KMS-11 (cell line): ENCODE data around the gene SHROOM4.

Experiments
- H2AFZ ChIP-seq: fragments of 200-600 bp; sonication (generic); 2 replicates; pipeline ENCODE4 v1.6.1; 2016; ENCODE audit warnings: antibody characterized with exemption, mixed run types, low read depth
- H3K27ac ChIP-seq: fragments of 200-600 bp; sonication (generic); 2 replicates; pipeline ENCODE4 v1.6.1; 2016; ENCODE audit warnings: mild to moderate bottlenecking, mixed run types
- H3K27me3 ChIP-seq: fragments of 200-600 bp; sonication (generic); 2 replicates; pipeline ENCODE4 v1.6.1; 2017; ENCODE audit warnings: mild to moderate bottlenecking, low read depth, mixed run types, moderate library complexity; ENCODE audit not compliant: insufficient read depth
- H3K36me3 ChIP-seq: fragments of 200-600 bp; sonication (generic); 2 replicates; pipeline ENCODE4 v1.6.1; 2017; ENCODE audit warnings: mild to moderate bottlenecking, mixed run types; ENCODE audit not compliant: insufficient read depth
- H3K4me1 ChIP-seq: fragments of 200-600 bp; sonication (generic); 2 replicates; pipeline ENCODE4 v1.6.1; 2016; ENCODE audit warnings: mild to moderate bottlenecking, low read depth, mixed run types; ENCODE audit not compliant: poor library complexity, severe bottlenecking
- H3K4me2 ChIP-seq: fragments of 200-600 bp; sonication (generic); 2 replicates; pipeline ENCODE4 v1.7.0; 2016; ENCODE audit warnings: mild to moderate bottlenecking, mixed run types
- H3K4me3 ChIP-seq: fragments of 200-600 bp; sonication (generic); IDR thresholded peaks from 2 replicates; pipeline ENCODE4 v1.6.1; 2017; ENCODE audit warnings: low read depth, low read length, mixed read lengths; ENCODE audit not compliant: insufficient read depth
- H3K79me2 ChIP-seq: fragments of 200-600 bp; sonication (generic); 2 replicates; pipeline ENCODE4 v1.6.1; 2016; ENCODE audit warnings: low read depth, mixed run types; ENCODE audit not compliant: insufficient read depth
- H3K9ac ChIP-seq: fragments of 200-600 bp; sonication (generic); 2 replicates; pipeline ENCODE4 v1.6.1; 2016; ENCODE audit warnings: mild to moderate bottlenecking, mixed run types
- H4K20me1 ChIP-seq: fragments of 200-600 bp; sonication (generic); 2 replicates; pipeline ENCODE4 v1.6.1; 2016; ENCODE audit warnings: mild to moderate bottlenecking, mixed run types; ENCODE audit not compliant: insufficient read depth
- CTCF ChIP-seq: fragments of 200-600 bp; sonication (generic); conservative IDR thresholded peaks from 2 replicates; pipeline ENCODE4 v1.6.1; 2017; ENCODE audit warnings: low read depth, mild to moderate bottlenecking, antibody characterized with exemption, low read length, moderate library complexity, mixed read lengths

SHROOM4 gene

GRCh38 chrX:50853399-50853798 lies 39.4 kb upstream of the SHROOM4 start:
- H3K27ac ChIP-seq = no peak overlapping the region

GRCh38 chrX:50852524-50852923 lies 38.5 kb upstream of the SHROOM4 start:
- no peaks in the 10 kb centered on the region for H3K27me3 ChIP-seq

More at GRCh38 chrX:50853399-50853798, 39.4 kb upstream of the SHROOM4 start:
- Histone ChIP-seq H3K79me2 (no peaks in the 10 kb centered on the region), H4K20me1 (no peaks in the 10 kb centered on the region), H3K4me1 (no peaks in the 10 kb centered on the region), H3K9ac (no peak overlapping the region), H3K4me2 (no peak overlapping the region), H3K27me3 (no peaks in the 10 kb centered on the region), H2AFZ (no peak overlapping the region), H3K4me3 (no peak overlapping the region), H3K36me3 (no peaks in the 10 kb centered on the region)
- no peak for TF ChIP-seq CTCF

GRCh38 chrX:50842221-50842620 lies 28.2 kb upstream of the SHROOM4 start:
- Histone ChIP-seq H3K4me1 (no peaks in the 10 kb centered on the region), H3K79me2 (no peaks in the 10 kb centered on the region), H3K36me3 (no peaks in the 10 kb centered on the region), H3K4me3 (no peak overlapping the region), H3K9ac (no peak overlapping the region), H4K20me1 (no peaks in the 10 kb centered on the region), H3K4me2 (no peak overlapping the region), H2AFZ (no peak overlapping the region), H3K27me3 (no peaks in the 10 kb centered on the region), H3K27ac (no peak overlapping the region)
- no peak for TF ChIP-seq CTCF

More at GRCh38 chrX:50852524-50852923, 38.5 kb upstream of the SHROOM4 start:
- H2AFZ ChIP-seq = no peak overlapping the region
- no peak for TF ChIP-seq CTCF
- H3K4me3 ChIP-seq = no peak overlapping the region
- no peaks in the 10 kb centered on the region for H3K36me3 ChIP-seq
- H4K20me1 ChIP-seq = no peaks in the 10 kb centered on the region
- H3K9ac ChIP-seq = no peak overlapping the region
- H3K4me1 ChIP-seq = no peaks in the 10 kb centered on the region
- no peak overlapping the region for H3K27ac ChIP-seq
- H3K4me2 ChIP-seq = no peak overlapping the region
- H3K79me2 ChIP-seq = no peaks in the 10 kb centered on the region

- no peak for TF ChIP-seq CTCF
- H4K20me1 ChIP-seq = no peaks in the 10 kb centered on the region
- no peaks in the 10 kb centered on the region for H3K36me3 ChIP-seq
- no peaks in the 10 kb centered on the region for H3K27me3 ChIP-seq
- H3K9ac ChIP-seq = no peak overlapping the region
- H3K4me2 ChIP-seq = no peak overlapping the region
- no peaks in the 10 kb centered on the region for H3K4me1 ChIP-seq
- no peaks in the 10 kb centered on the region for H3K79me2 ChIP-seq
- no peak overlapping the region for H3K4me3 ChIP-seq
- no peak overlapping the region for H2AFZ ChIP-seq
- no peak overlapping the region for H3K27ac ChIP-seq
These were observed 25.7 kb upstream of the SHROOM4 start for GRCh38 chrX:50839730-50840129.
